ENCODE data around the gene ZFHX3. TPM values are rescaled to one million over a fixed set of nuclear protein-coding genes. Genes with fewer than 3 reads are reported as not detected.

Gene ZFHX3
- total RNA-seq, 1 donor from 2014 or later: 44.6 TPM

- peak; percentile 25 for ATAC-seq
- intact Hi-C loops (cut with DNase I): no loop called here
Measured at GRCh38 chr16:73058616-73059409, 10.9 kb upstream of the ZFHX3 start.

GRCh38 chr16:73058221-73058615 lies 10.3 kb upstream of the ZFHX3 start:
- intact Hi-C loops (cut with DNase I): no loop called here
- no peak for ATAC-seq
- no peak for DNase-seq (ENCODE audit: low spot score)

More at GRCh38 chr16:73058616-73059409, 10.9 kb upstream of the ZFHX3 start:
- no peak for DNase-seq (ENCODE audit: low spot score)

- DNase-seq (ENCODE audit: low spot score) (no peak), ATAC-seq (peak; percentile 52)
- intact Hi-C loops (cut with DNase I): no loop called here
Measured at GRCh38 chr16:73057291-73058210, 9.6 kb upstream of the ZFHX3 start.

- no peak for ATAC-seq
- intact Hi-C loops (cut with DNase I): no loop called here
- no peak for DNase-seq (ENCODE audit: low spot score)
Measured at GRCh38 chr16:73056921-73057290, 9.0 kb upstream of the ZFHX3 start.

GRCh38 chr16:73056448-73056847 lies 8.5 kb upstream of the ZFHX3 start:
- ATAC-seq (no peak), DNase-seq (ENCODE audit: low spot score) (no peak)
- intact Hi-C loops (cut with DNase I): no loop called here

- intact Hi-C loops (cut with DNase I): no loop called here
- no peak for DNase-seq (ENCODE audit: low spot score)
- ATAC-seq: peak; percentile 18
Measured at GRCh38 chr16:73054813-73055482, 7.0 kb upstream of the ZFHX3 start.

GRCh38 chr16:73054498-73054812 lies 6.5 kb upstream of the ZFHX3 start:
- intact Hi-C loops (cut with DNase I): no loop called here
- no peak for DNase-seq (ENCODE audit: low spot score)
- ATAC-seq: no peak

GRCh38 chr16:73054125-73054484 lies 6.2 kb upstream of the ZFHX3 start:
- intact Hi-C loops (cut with DNase I): no loop called here
- peak; percentile 20 for ATAC-seq
- DNase-seq (ENCODE audit: low spot score): no peak

GRCh38 chr16:73053364-73054124 lies 5.6 kb upstream of the ZFHX3 start:
- intact Hi-C loops (cut with DNase I): no loop called here
- no peak for DNase-seq (ENCODE audit: low spot score)

GRCh38 chr16:73053038-73053363 lies 5.1 kb upstream of the ZFHX3 start:
- no peak for ATAC-seq
- no peak for DNase-seq (ENCODE audit: low spot score)
- intact Hi-C loops (cut with DNase I): no loop called here

More at GRCh38 chr16:73053364-73054124, 5.6 kb upstream of the ZFHX3 start:
- ATAC-seq: no peak

- DNase-seq (ENCODE audit: low spot score) (no peak), ATAC-seq (no peak)
- intact Hi-C loops (cut with DNase I): no loop called here
Measured at GRCh38 chr16:73052576-73052975, 4.6 kb upstream of the ZFHX3 start.

GRCh38 chr16:73051961-73052360 lies 4.0 kb upstream of the ZFHX3 start:
- intact Hi-C loops (cut with DNase I): no loop called here
- no peak for DNase-seq (ENCODE audit: low spot score)
- no peak for ATAC-seq

GRCh38 chr16:73051226-73051625 lies 3.3 kb upstream of the ZFHX3 start:
- ATAC-seq (no peak), DNase-seq (ENCODE audit: low spot score) (no peak)
- intact Hi-C loops (cut with DNase I): no loop called here

- no peak for DNase-seq (ENCODE audit: low spot score)
- intact Hi-C loops (cut with DNase I): no loop called here
- ATAC-seq: no peak
Measured at GRCh38 chr16:73050201-73051099, 2.5 kb upstream of the ZFHX3 start.

- no peak for DNase-seq (ENCODE audit: low spot score)
- intact Hi-C loops (cut with DNase I): loop anchor here (10.0 kb wide), 1 partner anchor 125 kb away; no protein-coding TSS in a partner anchor
- ATAC-seq: no peak
Measured at GRCh38 chr16:73049511-73049910, 1.6 kb upstream of the ZFHX3 start.

- no peak for ATAC-seq
- no peak for DNase-seq (ENCODE audit: low spot score)
- intact Hi-C loops (cut with DNase I): loop anchor here (10.0 kb wide), 1 partner anchor 126 kb away; no protein-coding TSS in a partner anchor
Measured at GRCh38 chr16:73049091-73049490, 1.2 kb upstream of the ZFHX3 start.

- DNase-seq (ENCODE audit: low spot score) (peak; percentile 77), ATAC-seq (peak; percentile 59)
- intact Hi-C loops (cut with DNase I): loop anchor here (10.0 kb wide), 1 partner anchor 126 kb away; no protein-coding TSS in a partner anchor
Measured at GRCh38 chr16:73048292-73049080, 558 bp upstream of the ZFHX3 start.

Measured in sciatic nerve (tissue), 2 donors.